SK-N-MC (cell line): ENCODE data around the gene VSIR.

Source experiments
- DNase-seq: peaks from one replicate; pipeline ENCODE4 v3.0.0-alpha.2; 2011; ENCODE audit warnings: low read depth, low spot score
- H3K27ac ChIP-seq: fragments of 200-600 bp; sonication (generic); 2 replicates; pipeline ENCODE4 v1.5.1; 2016; ENCODE audit warnings: mixed run types
- H3K36me3 ChIP-seq: fragments of 200-600 bp; sonication (generic); 2 replicates; pipeline ENCODE4 v1.6.1; 2017; ENCODE audit warnings: antibody characterized with exemption, low read length, mixed read lengths; ENCODE audit not compliant: insufficient read depth
- H3K4me3 ChIP-seq: fragments of 200-600 bp; sonication (generic); 2 replicates; pipeline ENCODE4 v1.5.1; 2016
- H3K9ac ChIP-seq: fragments of 200-600 bp; sonication (generic); 2 replicates; pipeline ENCODE4 v1.8.0; 2017; ENCODE audit warnings: mixed run types, mixed read lengths; ENCODE audit not compliant: insufficient read length
- H3K9me3 ChIP-seq: fragments of 200-600 bp; sonication (generic); 2 replicates; pipeline ENCODE4 v1.6.1; 2017; ENCODE audit warnings: low read depth, mild to moderate bottlenecking, antibody characterized with exemption, low read length, moderate library complexity, mixed read lengths
- EZH2 ChIP-seq: fragments of 200-600 bp; sonication (generic); IDR thresholded peaks from one replicate; pipeline ENCODE4 v1.6.1; 2017; ENCODE audit warnings: antibody characterized with exemption
- FOXP2 ChIP-seq: optimal IDR thresholded peaks from 2 replicates; pipeline ENCODE3; 2011; ENCODE audit warnings: mild to moderate bottlenecking, moderate library complexity; ENCODE audit not compliant: insufficient read depth; ENCODE audit errors: extremely low read length, control extremely low read depth
- POLR2AphosphoS5 ChIP-seq: IDR thresholded peaks from 2 replicates; pipeline ENCODE4 v1.6.1; 2012; ENCODE audit warnings: mild to moderate bottlenecking, low read depth, low read length, borderline replicate concordance

Gene VSIR

DNA sequence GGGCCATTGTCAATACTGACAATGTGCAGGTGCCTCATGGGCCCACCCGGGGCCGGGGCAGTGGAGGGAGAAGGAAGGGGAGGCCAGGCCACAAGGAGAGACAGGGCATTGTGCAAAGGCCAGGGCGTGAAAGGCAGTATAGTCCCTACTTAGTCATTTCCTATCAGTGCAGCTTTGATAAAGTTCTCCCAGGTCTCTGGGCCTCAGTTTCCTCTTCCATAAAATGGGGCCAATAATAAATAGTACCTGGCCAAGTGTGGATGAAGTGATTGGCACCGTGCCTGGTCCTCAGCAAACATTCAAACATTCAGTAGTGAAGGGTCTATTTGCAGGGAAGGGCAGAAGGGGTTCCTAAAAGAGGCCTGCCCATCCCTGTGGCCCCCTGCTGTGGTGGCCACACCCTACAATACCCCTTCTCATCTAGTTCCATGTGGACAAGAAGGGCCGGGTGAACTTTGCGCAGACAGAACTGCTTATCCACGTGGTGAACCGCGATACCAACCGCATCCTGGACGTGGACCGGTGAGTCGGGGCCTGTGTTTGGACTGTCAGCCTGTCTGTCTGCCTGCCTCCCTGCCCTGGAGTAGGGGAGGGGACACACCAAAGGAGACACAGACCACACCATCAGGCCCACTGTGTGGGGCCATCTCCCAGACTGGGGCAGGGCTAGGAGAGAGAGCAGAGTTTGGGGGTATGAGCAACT, 36.9 kb upstream of the VSIR start:
- no peaks in the 10 kb centered on the region for H3K9me3 ChIP-seq
- DNase-seq = no peak
- H3K36me3 ChIP-seq = no peaks in the 10 kb centered on the region
- no peak overlapping the region for H3K4me3 ChIP-seq
- no peak overlapping the region for H3K9ac ChIP-seq
- H3K27ac ChIP-seq = no peak overlapping the region
- TF ChIP-seq POLR2AphosphoS5 = no peak
- no peak for TF ChIP-seq FOXP2
- no peak for TF ChIP-seq EZH2

DNA sequence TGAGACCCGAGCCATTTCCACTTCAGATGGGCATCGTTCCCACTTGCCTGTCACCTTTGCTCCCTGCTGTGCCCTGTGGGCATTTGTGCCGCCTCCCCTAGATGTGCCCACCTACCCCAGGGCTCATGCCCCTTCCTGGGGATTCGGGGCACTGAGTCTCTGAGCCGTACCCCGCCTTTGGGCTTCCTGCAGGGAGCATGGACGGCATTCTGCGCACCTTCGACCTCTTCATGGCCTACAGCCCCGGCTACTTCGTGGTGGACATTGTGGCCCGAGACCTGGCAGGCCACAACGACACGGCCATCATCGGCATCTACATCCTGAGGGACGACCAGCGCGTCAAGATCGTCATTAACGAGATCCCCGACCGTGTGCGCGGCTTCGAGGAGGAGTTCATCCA, 36.3 kb upstream of the VSIR start:
- Histone ChIP-seq H3K9me3 (no peaks in the 10 kb centered on the region), H3K4me3 (no peak overlapping the region)
- no peak for DNase-seq

DNA sequence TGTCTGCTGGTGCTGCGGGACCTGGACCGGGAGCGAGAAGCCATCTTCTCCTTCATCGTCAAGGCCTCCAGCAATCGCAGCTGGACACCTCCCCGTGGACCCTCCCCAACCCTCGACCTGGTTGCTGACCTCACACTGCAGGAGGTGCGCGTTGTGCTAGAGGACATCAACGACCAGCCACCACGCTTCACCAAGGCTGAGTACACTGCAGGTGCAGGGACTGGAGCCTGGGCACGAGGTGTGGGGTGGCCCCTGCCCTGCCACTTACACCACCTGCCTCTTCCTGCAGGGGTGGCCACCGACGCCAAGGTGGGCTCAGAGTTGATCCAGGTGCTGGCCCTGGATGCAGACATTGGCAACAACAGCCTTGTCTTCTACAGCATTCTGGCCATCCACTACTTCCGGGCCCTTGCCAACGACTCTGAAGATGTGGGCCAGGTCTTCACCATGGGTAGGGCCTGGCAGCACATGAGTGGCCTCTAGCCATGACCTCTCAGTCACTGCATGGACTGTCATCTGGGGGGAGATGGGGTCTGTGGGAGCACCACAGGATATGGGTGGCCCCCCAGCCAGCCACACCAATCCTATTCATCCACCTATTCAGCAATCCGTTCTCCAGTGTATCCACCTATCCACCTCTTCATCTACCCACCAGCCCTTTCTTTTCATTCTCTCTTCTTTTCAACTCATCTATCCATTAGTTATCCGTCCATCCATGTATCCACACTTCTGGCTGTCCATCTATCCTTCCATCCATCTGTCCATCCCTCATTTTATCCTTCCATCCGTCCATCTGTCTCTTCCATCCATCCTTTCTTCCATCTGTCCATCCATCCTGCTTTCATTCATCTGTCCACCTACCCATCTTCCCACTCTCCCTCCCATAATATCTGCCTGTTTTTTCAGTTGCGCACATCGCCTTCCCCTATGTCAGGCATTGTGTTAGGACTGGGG, 34.5 kb upstream of the VSIR start:
- H3K9me3 ChIP-seq = no peaks in the 10 kb centered on the region
- no peak overlapping the region for H3K4me3 ChIP-seq
- TF ChIP-seq EZH2 = no peak
- TF ChIP-seq POLR2AphosphoS5 = no peak
- no peak for TF ChIP-seq FOXP2
- DNase-seq = no peak
- no peak overlapping the region for H3K9ac ChIP-seq
- H3K36me3 ChIP-seq = no peaks in the 10 kb centered on the region
- H3K27ac ChIP-seq = no peak overlapping the region

More for the DNA sequence above, 36.3 kb upstream of the VSIR start:
- Histone ChIP-seq H3K9ac (no peak overlapping the region), H3K36me3 (no peaks in the 10 kb centered on the region), H3K27ac (no peak overlapping the region)
- TF ChIP-seq POLR2AphosphoS5 = no peak
- TF ChIP-seq FOXP2 = no peak
- no peak for TF ChIP-seq EZH2

DNA sequence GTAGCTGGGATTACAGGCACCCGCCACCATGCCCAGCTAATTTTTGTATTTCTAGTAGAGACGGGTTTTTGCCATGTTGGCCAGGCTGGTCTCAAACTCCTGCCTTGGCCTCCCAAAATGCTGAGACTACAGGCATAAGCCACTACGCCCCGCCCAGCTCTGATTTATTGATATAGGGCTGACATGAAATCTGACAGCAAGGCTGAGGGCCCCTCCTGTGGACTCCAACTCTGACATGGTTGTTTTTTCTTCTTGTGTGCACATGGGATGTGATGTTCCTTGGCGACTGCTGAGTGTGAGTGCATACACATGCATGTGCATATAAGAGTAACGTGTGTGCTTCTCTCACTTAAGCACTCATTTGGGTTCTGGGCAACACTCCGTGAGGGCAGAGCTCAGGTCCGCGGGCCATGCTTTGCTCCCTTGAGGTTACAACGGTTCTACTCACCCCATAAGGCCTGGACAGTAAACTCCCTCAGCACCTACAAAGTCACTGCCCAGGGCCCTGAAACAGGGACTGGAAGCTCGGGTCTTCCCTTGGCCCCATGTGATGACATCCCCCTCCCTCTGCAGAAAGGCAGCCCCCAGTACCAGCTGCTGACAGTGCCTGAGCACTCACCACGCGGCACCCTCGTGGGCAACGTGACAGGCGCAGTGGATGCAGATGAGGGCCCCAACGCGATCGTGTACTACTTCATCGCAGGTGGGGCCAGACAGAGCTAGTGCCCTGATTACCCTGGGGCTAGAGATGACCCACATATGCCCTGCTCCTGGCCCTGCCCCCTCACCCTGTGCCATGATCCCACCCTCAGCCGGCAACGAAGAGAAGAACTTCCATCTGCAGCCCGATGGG, 33.6 kb upstream of the VSIR start:
- Histone ChIP-seq H3K9me3 (no peaks in the 10 kb centered on the region), H3K4me3 (no peak overlapping the region), H3K9ac (no peak overlapping the region), H3K27ac (no peak overlapping the region), H3K36me3 (no peaks in the 10 kb centered on the region)
- no peak for DNase-seq
- TF ChIP-seq FOXP2 (no peak), EZH2 (no peak), POLR2AphosphoS5 (no peak)

DNA sequence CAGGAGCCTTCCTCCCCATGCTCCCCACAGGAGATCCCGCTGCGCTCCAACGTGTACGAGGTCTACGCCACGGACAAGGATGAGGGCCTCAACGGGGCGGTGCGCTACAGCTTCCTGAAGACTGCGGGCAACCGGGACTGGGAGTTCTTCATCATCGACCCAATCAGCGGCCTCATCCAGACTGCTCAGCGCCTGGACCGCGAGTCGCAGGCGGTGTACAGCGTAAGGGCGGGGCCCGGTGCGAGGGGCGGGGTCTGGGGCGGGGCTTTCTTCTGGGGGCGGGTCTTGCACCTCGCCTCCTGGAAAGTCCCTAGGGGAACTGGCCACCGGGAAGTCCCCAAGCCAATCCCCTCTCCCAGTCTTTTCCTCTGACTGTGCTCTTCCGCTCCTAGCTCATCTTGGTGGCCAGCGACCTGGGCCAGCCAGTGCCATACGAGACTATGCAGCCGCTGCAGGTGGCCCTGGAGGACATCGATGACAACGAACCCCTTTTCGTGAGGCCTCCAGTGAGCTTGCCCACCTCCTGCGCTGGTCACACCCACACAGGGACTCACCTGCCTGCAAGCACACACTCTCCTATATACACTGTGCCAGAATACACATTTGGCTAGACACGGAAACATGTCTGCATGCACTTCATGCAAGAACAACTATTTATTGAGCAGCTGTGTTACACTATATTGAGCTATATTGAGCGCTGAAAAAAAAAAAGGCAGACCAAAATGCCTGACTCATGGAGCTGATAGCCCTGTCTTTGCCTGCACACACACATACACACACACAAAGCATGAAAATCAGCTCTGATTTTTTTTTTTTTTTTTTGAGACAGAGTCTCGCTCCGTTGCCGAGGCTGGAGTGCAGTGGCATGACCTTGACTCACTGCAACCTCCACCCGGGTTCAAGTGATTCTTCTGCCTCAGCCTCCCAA, 32.7 kb upstream of the VSIR start:
- no peak overlapping the region for H3K9ac ChIP-seq
- H3K27ac ChIP-seq = no peak overlapping the region
- no peak for TF ChIP-seq POLR2AphosphoS5
- TF ChIP-seq FOXP2 = no peak
- no peaks in the 10 kb centered on the region for H3K9me3 ChIP-seq
- no peak for DNase-seq
- no peaks in the 10 kb centered on the region for H3K36me3 ChIP-seq
- no peak overlapping the region for H3K4me3 ChIP-seq

DNA sequence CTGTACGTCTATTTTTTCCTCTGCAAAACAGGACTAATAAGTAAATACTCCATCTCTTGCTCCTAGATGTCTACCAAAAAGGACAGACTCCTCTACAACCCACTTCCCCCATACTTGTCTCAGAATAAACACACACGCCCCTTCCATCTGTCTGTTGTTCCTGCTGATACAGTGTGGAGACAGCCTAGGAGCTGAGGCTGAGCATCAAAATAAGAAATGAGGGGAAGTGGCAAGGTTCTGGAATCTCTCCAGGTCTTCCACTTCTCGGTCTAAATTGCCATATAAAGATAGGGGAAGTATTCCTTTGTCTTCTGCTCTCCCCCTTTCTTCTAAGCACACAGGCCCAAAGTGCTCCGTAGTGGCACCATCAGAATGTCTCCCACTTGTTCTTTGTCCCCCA, 30.8 kb upstream of the VSIR start:
- H3K9me3 ChIP-seq = no peaks in the 10 kb centered on the region
- TF ChIP-seq FOXP2 = no peak
- no peak for TF ChIP-seq POLR2AphosphoS5
- TF ChIP-seq EZH2 = no peak
- DNase-seq = no peak
- H3K9ac ChIP-seq = no peak overlapping the region
- no peak overlapping the region for H3K4me3 ChIP-seq
- no peak overlapping the region for H3K27ac ChIP-seq
- no peaks in the 10 kb centered on the region for H3K36me3 ChIP-seq

DNA sequence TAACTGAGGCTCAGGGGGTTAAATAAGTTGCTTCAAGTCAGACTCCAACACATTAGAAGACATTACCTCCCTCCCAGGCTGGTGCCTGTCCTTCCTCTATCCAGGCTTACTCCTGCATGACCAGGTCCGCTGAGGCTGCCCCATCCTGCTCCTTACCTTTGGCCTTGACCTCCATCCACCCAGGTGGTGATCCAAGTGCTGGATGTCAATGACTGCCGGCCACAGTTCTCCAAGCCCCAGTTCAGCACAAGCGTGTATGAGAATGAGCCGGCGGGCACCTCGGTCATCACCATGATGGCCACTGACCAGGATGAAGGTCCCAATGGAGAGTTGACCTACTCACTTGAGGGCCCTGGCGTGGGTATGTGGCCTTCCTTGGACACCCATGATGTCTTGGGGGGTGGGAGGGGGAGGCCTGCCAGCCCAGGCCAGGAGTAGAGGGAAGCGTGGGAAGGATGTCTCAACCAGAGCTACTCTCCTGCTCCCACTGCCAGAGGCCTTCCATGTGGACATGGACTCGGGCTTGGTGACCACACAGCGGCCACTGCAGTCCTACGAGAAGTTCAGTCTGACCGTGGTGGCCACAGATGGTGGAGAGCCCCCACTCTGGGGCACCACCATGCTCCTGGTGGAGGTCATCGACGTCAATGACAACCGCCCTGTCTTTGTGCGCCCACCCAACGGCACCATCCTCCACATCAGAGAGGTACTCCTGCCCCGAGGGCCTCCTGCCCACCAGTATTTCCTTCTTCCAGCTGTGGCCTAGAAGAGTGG, 29.6 kb upstream of the VSIR start:
- no peaks in the 10 kb centered on the region for H3K36me3 ChIP-seq
- no peak overlapping the region for H3K27ac ChIP-seq
- no peak overlapping the region for H3K4me3 ChIP-seq
- no peak for TF ChIP-seq EZH2
- TF ChIP-seq POLR2AphosphoS5 = no peak
- no peak for TF ChIP-seq FOXP2
- H3K9me3 ChIP-seq = no peaks in the 10 kb centered on the region
- H3K9ac ChIP-seq = no peak overlapping the region
- DNase-seq = no peak
